Superior temporal gyrus (tissue), 1 donor: ENCODE results near the gene HIP1.
A peak's percentile ranks its signal among the peaks of the same experiment; 100 is the strongest.
"Not testable (repeated sequence)": the region's sequence is repeated elsewhere in the genome, so short reads cannot be mapped to it uniquely, and the experiment has no call there.

Experiments used
- DNase-seq: peaks from one replicate; pipeline ENCODE4 v3.0.0-alpha.2; 2016; ENCODE audit errors: extremely low spot score

HIP1 gene

GRCh38 chr7:75573477-75574019, 165.2 kb downstream of the HIP1 start:
- DNase-seq: no peak

- no peak for DNase-seq
These were observed 165.9 kb downstream of the HIP1 start for GRCh38 chr7:75572814-75573213.

GRCh38 chr7:75572396-75572795, 166.3 kb downstream of the HIP1 start:
- peak; percentile 71 for DNase-seq

GRCh38 chr7:75571209-75571608, 167.5 kb downstream of the HIP1 start:
- no peak for DNase-seq

GRCh38 chr7:75569629-75570282, 169.0 kb downstream of the HIP1 start:
- not testable (repeated sequence) for DNase-seq

- DNase-seq: no peak
These were observed 170.7 kb downstream of the HIP1 start for GRCh38 chr7:75567948-75568595.

GRCh38 chr7:75565132-75565837, 173.5 kb downstream of the HIP1 start:
- no peak for DNase-seq

- no peak for DNase-seq
These were observed 175.6 kb downstream of the HIP1 start for GRCh38 chr7:75563171-75563570.

- no peak for DNase-seq
These were observed 178.8 kb downstream of the HIP1 start for GRCh38 chr7:75559976-75560365.

GRCh38 chr7:75559355-75559975, 179.3 kb downstream of the HIP1 start:
- no peak for DNase-seq

- DNase-seq: not testable (repeated sequence)
These were observed 181.9 kb downstream of the HIP1 start for GRCh38 chr7:75556835-75557234.

- no peak for DNase-seq
These were observed 183.0 kb downstream of the HIP1 start for GRCh38 chr7:75555736-75556135.

GRCh38 chr7:75546237-75547015, 192.3 kb downstream of the HIP1 start:
- no peak for DNase-seq

GRCh38 chr7:75537731-75538130, 201.0 kb downstream of the HIP1 start:
- DNase-seq: no peak

GRCh38 chr7:75536940-75537538, 201.7 kb downstream of the HIP1 start:
- no peak for DNase-seq

GRCh38 chr7:75536491-75536890, 202.2 kb downstream of the HIP1 start:
- DNase-seq: no peak

- no peak for DNase-seq
These were observed 203.9 kb downstream of the HIP1 start for GRCh38 chr7:75534727-75535307.

GRCh38 chr7:75533926-75534325, 204.8 kb downstream of the HIP1 start:
- DNase-seq: no peak

GRCh38 chr7:75532639-75533038, 206.1 kb downstream of the HIP1 start:
- no peak for DNase-seq

- DNase-seq: no peak
These were observed 207.4 kb downstream of the HIP1 start for GRCh38 chr7:75531359-75531821.
